ENCODE results near the gene TRIM65. TPM values are rescaled to one million over a fixed set of nuclear protein-coding genes. Genes with fewer than 3 reads are reported as not detected.

TRIM65 gene
- total and polyA plus RNA-seq, 2 of the 13 experiments (the other 11 are each of a cell fraction or from before 2014, with no cell fraction given) = 10.3 to 22.4 TPM

DNA sequence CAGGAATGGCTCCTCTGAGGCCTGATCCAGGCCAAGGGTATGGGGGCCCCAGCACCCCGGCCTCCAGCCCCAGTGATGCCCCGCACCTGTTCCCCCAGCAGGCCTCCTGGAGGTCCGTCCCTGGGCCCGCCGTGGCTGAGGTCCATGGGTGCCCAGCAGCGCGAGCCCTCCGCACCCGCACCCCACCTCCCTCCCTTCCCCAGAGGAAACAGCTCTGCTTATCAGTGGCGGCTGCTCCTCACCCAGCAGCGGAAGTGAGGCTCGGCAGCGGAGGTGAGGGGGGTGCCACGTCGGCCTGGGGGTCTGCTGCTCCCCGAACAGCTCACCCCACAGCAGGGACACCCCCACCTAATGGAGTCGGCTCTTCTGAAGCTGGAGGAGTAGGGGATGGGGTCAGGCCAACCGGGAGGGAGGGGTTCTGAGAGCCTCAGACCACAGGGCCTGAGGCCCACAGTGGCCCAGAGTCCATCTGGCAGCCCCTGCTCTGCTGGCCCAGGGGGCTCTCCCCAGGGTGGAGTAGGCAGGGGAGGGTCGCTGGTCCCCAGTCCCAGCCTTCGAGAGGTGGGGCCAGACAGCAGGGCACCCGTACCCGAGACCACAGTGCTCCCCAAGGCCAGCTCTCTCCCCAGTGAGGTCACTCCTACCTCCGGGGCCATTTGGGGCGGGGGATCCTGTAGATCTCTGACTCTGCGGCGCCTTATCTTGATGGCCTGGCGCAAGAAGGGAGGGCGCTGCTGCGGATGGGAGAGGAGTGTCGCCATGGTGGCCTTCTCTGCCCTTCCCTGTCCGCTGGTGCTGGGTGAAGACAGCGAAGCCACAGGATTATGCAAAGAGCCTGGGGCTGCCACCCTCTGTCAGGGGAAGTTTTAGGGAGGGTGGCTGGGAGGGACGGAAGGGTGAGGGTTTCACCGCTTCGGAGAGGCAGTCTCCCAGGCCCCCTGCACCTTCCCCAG, 52.9 kb downstream of the TRIM65 start, which contains the start of gene UNC13D (continued):
- TF ChIP-seq, protein P1, sequence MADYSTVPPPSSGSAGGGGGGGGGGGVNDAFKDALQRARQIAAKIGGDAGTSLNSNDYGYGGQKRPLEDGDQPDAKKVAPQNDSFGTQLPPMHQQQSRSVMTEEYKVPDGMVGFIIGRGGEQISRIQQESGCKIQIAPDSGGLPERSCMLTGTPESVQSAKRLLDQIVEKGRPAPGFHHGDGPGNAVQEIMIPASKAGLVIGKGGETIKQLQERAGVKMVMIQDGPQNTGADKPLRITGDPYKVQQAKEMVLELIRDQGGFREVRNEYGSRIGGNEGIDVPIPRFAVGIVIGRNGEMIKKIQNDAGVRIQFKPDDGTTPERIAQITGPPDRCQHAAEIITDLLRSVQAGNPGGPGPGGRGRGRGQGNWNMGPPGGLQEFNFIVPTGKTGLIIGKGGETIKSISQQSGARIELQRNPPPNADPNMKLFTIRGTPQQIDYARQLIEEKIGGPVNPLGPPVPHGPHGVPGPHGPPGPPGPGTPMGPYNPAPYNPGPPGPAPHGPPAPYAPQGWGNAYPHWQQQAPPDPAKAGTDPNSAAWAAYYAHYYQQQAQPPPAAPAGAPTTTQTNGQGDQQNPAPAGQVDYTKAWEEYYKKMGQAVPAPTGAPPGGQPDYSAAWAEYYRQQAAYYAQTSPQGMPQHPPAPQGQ (CRISPR knock-in tag; IDR thresholded peaks at IDR 0.05; ENCODE audit: borderline replicate concordance) = no peak
- TF ChIP-seq NFATC3 (CRISPR knock-in tag; IDR thresholded peaks at IDR 0.05) (peak; percentile 24; the same call in 1 of the 2 replicates), NFRKB (IDR thresholded peaks at IDR 0.05) (no peak), CREM (IDR thresholded peaks at IDR 0.05) (0 out of 2 replicates have a peak, but pooled peaks have one; percentile 24), CREM (CRISPR knock-in tag; IDR thresholded peaks at IDR 0.05) (no peak), MTA1 (CRISPR knock-in tag; IDR thresholded peaks at IDR 0.05; ENCODE audit: borderline replicate concordance) (peak; percentile 66; the same call in 1 of the 2 replicates), ZNF772 (CRISPR knock-in tag; IDR thresholded peaks at IDR 0.05) (peak; percentile 44; the same call in 1 of the 2 replicates), TARDBP (CRISPR knock-in tag; IDR thresholded peaks at IDR 0.05) (peak; percentile 14; the same call in 1 of the 2 replicates), ZNF501 (CRISPR knock-in tag; IDR thresholded peaks at IDR 0.05) (peak; percentile 83), SP2 (CRISPR knock-in tag; IDR thresholded peaks at IDR 0.05) (peak; percentile 41), ETV5 (CRISPR knock-in tag; IDR thresholded peaks at IDR 0.05; ENCODE audit: borderline replicate concordance) (peak; percentile 74; the same call in 1 of the 2 replicates), CCAR2 (optimal IDR thresholded peaks at IDR 0.05; ENCODE audit: low read depth, low read length) (no peak), ZNF577 (CRISPR knock-in tag; IDR thresholded peaks at IDR 0.05; ENCODE audit: borderline replicate concordance, low read depth) (0 out of 2 replicates have a peak, but pooled peaks have one; percentile 36), IKZF4 (CRISPR knock-in tag; IDR thresholded peaks at IDR 0.05; ENCODE audit: borderline replicate concordance, low read depth, not compliant biosample characterization) (peak; percentile 36), KDM4B (CRISPR knock-in tag; IDR thresholded peaks at IDR 0.05) (0 out of 2 replicates have a peak, but pooled peaks have one; percentile 8), ZBTB42 (CRISPR knock-in tag; IDR thresholded peaks at IDR 0.05) (peak; percentile 53; the same call in 1 of the 2 replicates), ZNF326 (CRISPR knock-in tag; IDR thresholded peaks at IDR 0.05; ENCODE audit: borderline replicate concordance) (no peak), ZNF468 (CRISPR knock-in tag; IDR thresholded peaks at IDR 0.05) (no peak), CENPT (CRISPR knock-in tag; IDR thresholded peaks at IDR 0.05; ENCODE audit: low read depth) (no peak), ONECUT2 (CRISPR knock-in tag; IDR thresholded peaks at IDR 0.05) (no peak), NCOA2 (CRISPR knock-in tag; IDR thresholded peaks at IDR 0.05) (0 out of 2 replicates have a peak, but pooled peaks have one; percentile 10), ZFP82 (CRISPR knock-in tag; IDR thresholded peaks at IDR 0.05; ENCODE audit: borderline replicate concordance) (peak; percentile 70; the same call in 1 of the 2 replicates)
- TF ChIP-seq, protein P2, sequence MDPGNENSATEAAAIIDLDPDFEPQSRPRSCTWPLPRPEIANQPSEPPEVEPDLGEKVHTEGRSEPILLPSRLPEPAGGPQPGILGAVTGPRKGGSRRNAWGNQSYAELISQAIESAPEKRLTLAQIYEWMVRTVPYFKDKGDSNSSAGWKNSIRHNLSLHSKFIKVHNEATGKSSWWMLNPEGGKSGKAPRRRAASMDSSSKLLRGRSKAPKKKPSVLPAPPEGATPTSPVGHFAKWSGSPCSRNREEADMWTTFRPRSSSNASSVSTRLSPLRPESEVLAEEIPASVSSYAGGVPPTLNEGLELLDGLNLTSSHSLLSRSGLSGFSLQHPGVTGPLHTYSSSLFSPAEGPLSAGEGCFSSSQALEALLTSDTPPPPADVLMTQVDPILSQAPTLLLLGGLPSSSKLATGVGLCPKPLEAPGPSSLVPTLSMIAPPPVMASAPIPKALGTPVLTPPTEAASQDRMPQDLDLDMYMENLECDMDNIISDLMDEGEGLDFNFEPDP (CRISPR knock-in tag; conservative IDR thresholded peaks at IDR 0.05) = no peak
- TF ChIP-seq, protein P3, sequence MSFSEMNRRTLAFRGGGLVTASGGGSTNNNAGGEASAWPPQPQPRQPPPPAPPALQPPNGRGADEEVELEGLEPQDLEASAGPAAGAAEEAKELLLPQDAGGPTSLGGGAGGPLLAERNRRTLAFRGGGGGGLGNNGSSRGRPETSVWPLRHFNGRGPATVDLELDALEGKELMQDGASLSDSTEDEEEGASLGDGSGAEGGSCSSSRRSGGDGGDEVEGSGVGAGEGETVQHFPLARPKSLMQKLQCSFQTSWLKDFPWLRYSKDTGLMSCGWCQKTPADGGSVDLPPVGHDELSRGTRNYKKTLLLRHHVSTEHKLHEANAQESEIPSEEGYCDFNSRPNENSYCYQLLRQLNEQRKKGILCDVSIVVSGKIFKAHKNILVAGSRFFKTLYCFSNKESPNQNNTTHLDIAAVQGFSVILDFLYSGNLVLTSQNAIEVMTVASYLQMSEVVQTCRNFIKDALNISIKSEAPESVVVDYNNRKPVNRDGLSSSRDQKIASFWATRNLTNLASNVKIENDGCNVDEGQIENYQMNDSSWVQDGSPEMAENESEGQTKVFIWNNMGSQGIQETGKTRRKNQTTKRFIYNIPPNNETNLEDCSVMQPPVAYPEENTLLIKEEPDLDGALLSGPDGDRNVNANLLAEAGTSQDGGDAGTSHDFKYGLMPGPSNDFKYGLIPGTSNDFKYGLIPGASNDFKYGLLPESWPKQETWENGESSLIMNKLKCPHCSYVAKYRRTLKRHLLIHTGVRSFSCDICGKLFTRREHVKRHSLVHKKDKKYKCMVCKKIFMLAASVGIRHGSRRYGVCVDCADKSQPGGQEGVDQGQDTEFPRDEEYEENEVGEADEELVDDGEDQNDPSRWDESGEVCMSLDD (CRISPR knock-in tag; IDR thresholded peaks at IDR 0.05; ENCODE audit: borderline replicate concordance) = peak; percentile 81; the same call in 1 of the 2 replicates

All from HepG2 (cell line).